ENCODE data around the gene TRMT5. TPM values are rescaled to one million over a fixed set of nuclear protein-coding genes. Genes with fewer than 3 reads are reported as not detected.

The TRMT5 gene
- total RNA-seq: 13.0 and 17.8 TPM in 2 replicates

GRCh38 chr14:60980811-60981632 lies at the start of gene TRMT5, which contains the start of gene SLC38A6:
Gene TRMT5 (minus strand): TSS chr14:60981079. CDS start chr14:60980973, 106 bp downstream.
Gene SLC38A6 (plus strand): TSS chr14:60981245. CDS start chr14:60981278, 33 bp downstream.

Other genes with a start within 250 kb of the TRMT5 start
- gene MNAT1, start 246.3 kb downstream of the TRMT5 start, total RNA-seq: 46.7 and 89.0 TPM in 2 replicates
- 33.0 and 34.4 TPM in 2 replicates for gene SLC38A6, start 166 bp upstream of the TRMT5 start, total RNA-seq

All from epithelial cell of umbilical artery (primary cell).